ENCODE data around the gene SHKBP1. TPM values are rescaled to one million over a fixed set of nuclear protein-coding genes. Genes with fewer than 3 reads are reported as not detected.

The SHKBP1 gene
- total and polyA plus RNA-seq, 10 of the 15 experiments (the other 5 are each of a cell fraction or from before 2014, with no cell fraction given): 2.3 to 123 (median 67.0) TPM

- H3K27me3 ChIP-seq (replicated peaks in 1 of 2; ENCODE audit: control insufficient read depth in 2 of 2, insufficient read depth in 2 of 2, low read length in 1 of 2): no peaks in the 10 kb centered on the region; a peak in 1 of 4 replicates
- DNase-seq (ENCODE audit: low read depth, low spot score): peak; percentile 35
- WGBS (ENCODE audit: insufficient coverage, insufficient replicate concordance, low lambda C conversion rate, missing lambda C conversion rate): 7% methylated on average over 21 of the region's 27 CpGs
- peak overlapping the region; percentile 38; the same call in 1 of the 2 replicates for H3K27ac ChIP-seq (ENCODE audit: control insufficient read depth, insufficient read depth)
- SMC1A ChIA-PET (ENCODE audit: uncharacterized antibody, unreplicated experiment): no interaction called here
- RAD21 ChIA-PET (ENCODE audit: unreplicated experiment): interaction anchor here (0.8 to 1.5 kb wide), 2 partner anchors 11 to 19 kb away, joined by 3 to 4 read pairs; no protein-coding TSS in a partner anchor
- no TSS peak for BruUV-seq (replicated peaks)
- peak overlapping the region; percentile 95 for H3K4me2 ChIP-seq (ENCODE audit: control insufficient read depth, insufficient read depth)
- peak overlapping the region; percentile 53 for H3K9ac ChIP-seq (ENCODE audit: control insufficient read depth, insufficient read depth, low read length)
- H3K4me3 ChIP-seq: peak overlapping the region; percentile 98
- no peaks in the 10 kb centered on the region for H3K79me2 ChIP-seq (ENCODE audit: control insufficient read depth, insufficient read depth, low read length)
- H3K9me3 ChIP-seq (replicated peaks; ENCODE audit: control insufficient read depth, insufficient read depth, low read length): no peaks in the 10 kb centered on the region
- peak; percentile 49 for ATAC-seq
- no peaks in the 10 kb centered on the region for H3K36me3 ChIP-seq (ENCODE audit: control insufficient read depth in 2 of 2, insufficient read depth in 2 of 2, low read length in 1 of 2)
- peak overlapping the region; percentile 65 for H2AFZ ChIP-seq (ENCODE audit: control insufficient read depth, low read depth, low read length)
- POLR2A ChIA-PET: interaction anchor here (0.6 to 3.9 kb wide), 4 partner anchors 10 to 163 kb away, joined by 3 to 24 read pairs (median 6); partner anchors contain the start of gene RAB4B
- CTCF ChIA-PET: interaction anchor here (0.8 to 2.8 kb wide), 3 partner anchors 11 to 20 kb away, joined by 4 to 26 read pairs (median 5); no protein-coding TSS in a partner anchor
- in situ Hi-C loops (cut with MboI): no loop called here
- no peaks in the 10 kb centered on the region for H4K20me1 ChIP-seq (ENCODE audit: control insufficient read depth, insufficient read depth)
- FAIRE-seq: peak; percentile 57
- peaks cover 10% of the 10 kb centered on the region; the same call in 1 of the 2 replicates for H3K4me1 ChIP-seq (ENCODE audit: control insufficient read depth, insufficient read depth, low read length)
- intact Hi-C loops (cut with micrococcal nuclease; ENCODE audit: unreplicated experiment): no loop called here
- 0 out of 3 replicates have a peak, but pooled peaks of 1 of the 2 experiments have one; percentile 26 for TF ChIP-seq EGR1 (IDR thresholded peaks at IDR 0.05; ENCODE audit: borderline replicate concordance in 1 of 2, low read depth in 2 of 2, low read length in 2 of 2)
- no peak for TF ChIP-seq SREBF2 (IDR thresholded peaks at IDR 0.05; ENCODE audit: low read length)
- TF ChIP-seq HSF1 (IDR thresholded peaks at IDR 0.05; ENCODE audit: low read depth, low read length): no peak
- TF ChIP-seq RAD51 (IDR thresholded peaks at IDR 0.05): no peak
- no peak for TF ChIP-seq BCL11A (IDR thresholded peaks at IDR 0.05; ENCODE audit: low read depth, low read length)
- TF ChIP-seq SP1 (IDR thresholded peaks at IDR 0.05; ENCODE audit: low read depth, low read length): peak; percentile 93
- TF ChIP-seq NKRF (conservative IDR thresholded peaks at IDR 0.05): no peak
- TF ChIP-seq IRF5 (IDR thresholded peaks at IDR 0.05; ENCODE audit: borderline replicate concordance): no peak
- no peak for TF ChIP-seq PML (IDR thresholded peaks at IDR 0.05; ENCODE audit: low read length)
- no peak for TF ChIP-seq PRDM15 (CRISPR knock-in tag; IDR thresholded peaks at IDR 0.05)
Observed at GRCh38 chr19:40614622-40615411, 38.1 kb downstream of the SHKBP1 start.
